Trophoblast cell (in vitro differentiated cells and primary cell): ENCODE results near the gene SLC23A2.

Experiments used
- DNase-seq, 2 donors: peaks; one replicate each; pipeline ENCODE4 v3.0.0-alpha.2; 2016
- H2AFZ ChIP-seq: 2 replicates; pipeline ENCODE4 v1.6.1; 2013; ENCODE audit warnings: low read length, moderate library complexity, mild to moderate bottlenecking; ENCODE audit not compliant: insufficient read depth, poor library complexity
- H2AK5ac ChIP-seq: 2 replicates; pipeline ENCODE4 v1.6.1; 2013; ENCODE audit warnings: mild to moderate bottlenecking, low read length
- H2BK120ac ChIP-seq: 2 replicates; pipeline ENCODE4 v1.6.1; 2013; ENCODE audit warnings: low read length, mild to moderate bottlenecking, moderate library complexity; ENCODE audit not compliant: insufficient read depth, poor library complexity
- H2BK12ac ChIP-seq: 2 replicates; pipeline ENCODE4 v1.6.1; 2013; ENCODE audit warnings: mild to moderate bottlenecking, low read length, moderate library complexity
- H2BK5ac ChIP-seq: 2 replicates; pipeline ENCODE4 v1.6.1; 2013; ENCODE audit warnings: low read length, low read depth, moderate library complexity, mild to moderate bottlenecking; ENCODE audit not compliant: poor library complexity
- H3K14ac ChIP-seq: 2 replicates; pipeline ENCODE4 v1.6.1; 2013; ENCODE audit warnings: mild to moderate bottlenecking, low read length
- H3K18ac ChIP-seq: 2 replicates; pipeline ENCODE4 v1.6.1; 2013; ENCODE audit warnings: mild to moderate bottlenecking, low read length
- H3K23ac ChIP-seq: 2 replicates; pipeline ENCODE4 v1.6.1; 2013; ENCODE audit warnings: low read length
- H3K27ac ChIP-seq: 2 replicates; pipeline ENCODE4 v1.5.1; 2013; ENCODE audit warnings: low read depth, mild to moderate bottlenecking, inconsistent platforms, low read length, moderate library complexity
- H3K27me3 ChIP-seq: 2 replicates; pipeline ENCODE4 v1.6.1; 2013; ENCODE audit warnings: inconsistent platforms, mild to moderate bottlenecking, low read length, moderate library complexity; ENCODE audit not compliant: insufficient read depth
- H3K36me3 ChIP-seq, 2 experiments: 1 replicate in 1 of 2; 2 replicates in 1 of 2; pipeline ENCODE4 v1.6.1; 2013; ENCODE audit warnings: low read length in 2 of 2, mild to moderate bottlenecking in 2 of 2, moderate library complexity in 1 of 2; ENCODE audit not compliant: insufficient read depth in 2 of 2, control insufficient read depth in 1 of 2
- H3K4ac ChIP-seq: 2 replicates; pipeline ENCODE4 v1.6.1; 2013; ENCODE audit warnings: low read depth, mild to moderate bottlenecking, low read length, moderate library complexity
- H3K4me1 ChIP-seq, 2 experiments: 1 replicate in 1 of 2; 2 replicates in 1 of 2; pipeline ENCODE4 v1.6.1; 2013; ENCODE audit warnings: low read length in 2 of 2, mild to moderate bottlenecking in 2 of 2, moderate library complexity in 1 of 2; ENCODE audit not compliant: insufficient read depth in 2 of 2, control insufficient read depth in 1 of 2
- H3K4me2 ChIP-seq: 2 replicates; pipeline ENCODE4 v1.6.1; 2013; ENCODE audit warnings: inconsistent platforms, mild to moderate bottlenecking, low read length, moderate library complexity
- H3K4me3 ChIP-seq: 2 replicates; pipeline ENCODE4 v1.5.1; 2013; ENCODE audit warnings: mild to moderate bottlenecking, low read depth, low read length, inconsistent platforms
- H3K79me1 ChIP-seq: one replicate; pipeline ENCODE4 v1.6.1; 2013; ENCODE audit warnings: low read length
- H3K79me2 ChIP-seq: 2 replicates; pipeline ENCODE4 v1.6.1; 2013; ENCODE audit warnings: low read length, mild to moderate bottlenecking; ENCODE audit not compliant: control insufficient read depth, insufficient read depth, poor library complexity
- H3K9ac ChIP-seq: 2 replicates; pipeline ENCODE4 v1.6.1; 2013; ENCODE audit warnings: mild to moderate bottlenecking, low read length
- H3K9me3 ChIP-seq: 2 replicates; pipeline ENCODE4 v1.6.1; 2013; ENCODE audit warnings: low read depth, mild to moderate bottlenecking, control low read depth, inconsistent platforms, low read length; ENCODE audit not compliant: insufficient read depth
- H4K12ac ChIP-seq: 2 replicates; pipeline ENCODE4 v1.6.1; 2013; ENCODE audit warnings: low read depth, mild to moderate bottlenecking, low read length, moderate library complexity
- H4K8ac ChIP-seq: 2 replicates; pipeline ENCODE4 v1.6.1; 2013; ENCODE audit warnings: low read depth, mild to moderate bottlenecking, low read length, moderate library complexity
- H4K91ac ChIP-seq: one replicate; pipeline ENCODE4 v1.6.1; 2013; ENCODE audit warnings: low read depth, mild to moderate bottlenecking, low read length, moderate library complexity
- WGBS: extraction: QIAGEN DNeasy Blood & Tissue Kit; methylation state at CpG from one replicate; pipeline ENCODE4 v1.1.7; 2013; ENCODE audit warnings: missing lambda C conversion rate; ENCODE audit not compliant: insufficient read length, insufficient coverage; ENCODE audit errors: extremely low coverage; 5-methylcytosine and 5-hydroxymethylcytosine counted together

Gene SLC23A2

GRCh38 chr20:4876731-4877130 is 124.6 kb downstream of the SLC23A2 start:
- Histone ChIP-seq H2AK5ac (no peak overlapping the region), H4K12ac (no peak overlapping the region), H3K4ac (no peak overlapping the region)

DNA sequence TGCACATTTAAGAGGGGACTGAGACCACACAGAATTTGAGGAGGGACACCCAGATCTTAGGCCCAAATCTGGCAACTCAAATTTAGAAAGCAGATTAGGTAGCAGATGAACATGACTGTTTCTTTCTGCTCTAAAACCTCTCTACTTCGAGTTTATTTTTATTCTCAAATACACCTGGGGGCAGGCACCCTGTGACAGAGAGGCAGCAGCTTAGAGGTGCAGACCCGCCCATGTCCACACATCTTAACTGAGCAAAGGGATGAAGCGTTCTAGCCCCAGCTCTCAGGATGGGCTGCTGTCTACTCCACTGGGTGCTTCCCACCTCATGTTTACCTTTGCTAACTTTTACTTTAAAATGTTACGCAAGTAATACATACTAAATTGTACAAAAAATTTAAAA is 125.0 kb downstream of the SLC23A2 start:
- DNase-seq: no peak

More at GRCh38 chr20:4876731-4877130, 124.6 kb downstream of the SLC23A2 start:
- no peak overlapping the region for H3K27ac ChIP-seq
- no peak for DNase-seq
- peaks cover 4 to 20% of the 10 kb centered on the region in 2 experiments for H3K36me3 ChIP-seq
- H3K9ac ChIP-seq: no peak overlapping the region
- no peaks in the 10 kb centered on the region for H3K4me1 ChIP-seq
- peaks cover 1% of the 10 kb centered on the region for H3K9me3 ChIP-seq
- H4K8ac ChIP-seq: no peak overlapping the region
- no peaks in the 10 kb centered on the region for H3K79me2 ChIP-seq
- H3K4me3 ChIP-seq: no peak overlapping the region
- no peak overlapping the region for H3K23ac ChIP-seq
- no peak overlapping the region for H2BK12ac ChIP-seq
- no CpG with 5 or more reads among the region's 5 CpGs for WGBS
- H2BK120ac ChIP-seq: no peak overlapping the region
- H3K14ac ChIP-seq: no peak overlapping the region
- no peak overlapping the region for H3K4me2 ChIP-seq
- H3K27me3 ChIP-seq: no peaks in the 10 kb centered on the region
- no peak overlapping the region for H3K18ac ChIP-seq
- no peak overlapping the region for H2BK5ac ChIP-seq
- H4K91ac ChIP-seq: no peak overlapping the region
- H3K79me1 ChIP-seq: no peaks in the 10 kb centered on the region
- no peak overlapping the region for H2AFZ ChIP-seq

DNA sequence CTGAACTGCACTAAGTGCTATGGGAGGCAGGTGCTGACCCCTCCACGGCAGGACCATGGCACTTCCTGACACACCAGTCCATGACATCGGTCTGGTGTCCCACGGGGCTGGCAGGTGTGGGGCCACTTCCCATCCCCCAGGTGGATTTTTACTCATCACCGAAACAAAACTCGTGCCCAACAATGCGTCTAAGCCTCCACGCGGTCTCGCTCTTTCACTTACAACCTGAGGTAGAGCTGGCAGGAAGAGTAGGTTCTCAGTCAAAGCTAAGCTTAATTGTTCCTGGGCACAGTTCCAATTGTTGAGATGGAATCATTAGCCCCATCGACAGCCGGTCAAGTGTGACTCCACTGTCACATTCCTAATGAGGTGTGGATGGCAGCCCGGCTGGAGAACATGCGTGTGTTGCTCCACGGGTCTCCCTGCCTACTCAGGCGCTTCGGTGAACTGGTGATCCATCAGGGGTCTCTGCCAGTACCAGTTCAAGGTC is 125.7 kb downstream of the SLC23A2 start:
- Histone ChIP-seq H2AK5ac (no peak overlapping the region), H2BK120ac (no peak overlapping the region), H3K79me2 (no peaks in the 10 kb centered on the region), H3K36me3 (peaks cover 6 to 25% of the 10 kb centered on the region in 2 experiments), H4K12ac (no peak overlapping the region), H3K18ac (no peak overlapping the region), H2BK5ac (no peak overlapping the region), H2AFZ (no peak overlapping the region), H3K9me3 (peaks cover 5% of the 10 kb centered on the region), H3K27me3 (no peaks in the 10 kb centered on the region), H3K27ac (no peak overlapping the region), H3K4me2 (no peak overlapping the region), H3K9ac (no peak overlapping the region), H4K91ac (no peak overlapping the region), H3K23ac (no peak overlapping the region), H3K4me1 (no peaks in the 10 kb centered on the region), H4K8ac (no peak overlapping the region), H3K79me1 (no peaks in the 10 kb centered on the region), H2BK12ac (no peak overlapping the region), H3K14ac (no peak overlapping the region), H3K4me3 (no peak overlapping the region), H3K4ac (no peak overlapping the region)
- no CpG with 5 or more reads among the region's 16 CpGs for WGBS
- DNase-seq: no peak

More for the DNA sequence above, 125.0 kb downstream of the SLC23A2 start:
- H3K27me3 ChIP-seq: no peaks in the 10 kb centered on the region
- H2BK12ac ChIP-seq: no peak overlapping the region
- no peak overlapping the region for H4K12ac ChIP-seq
- H3K14ac ChIP-seq: no peak overlapping the region
- H2AK5ac ChIP-seq: no peak overlapping the region
- no peaks in the 10 kb centered on the region for H3K79me2 ChIP-seq
- no peaks in the 10 kb centered on the region for H3K79me1 ChIP-seq
- no peak overlapping the region for H3K4me3 ChIP-seq
- H3K4me2 ChIP-seq: no peak overlapping the region
- H3K9ac ChIP-seq: no peak overlapping the region
- no peak overlapping the region for H4K91ac ChIP-seq
- no peak overlapping the region for H3K18ac ChIP-seq
- peaks cover 4 to 23% of the 10 kb centered on the region in 2 experiments for H3K36me3 ChIP-seq
- no peak overlapping the region for H4K8ac ChIP-seq
- H2BK120ac ChIP-seq: no peak overlapping the region
- no peak overlapping the region for H2BK5ac ChIP-seq
- H3K23ac ChIP-seq: no peak overlapping the region
- no peak overlapping the region for H2AFZ ChIP-seq
- H3K4ac ChIP-seq: no peak overlapping the region
- WGBS: no CpG with 5 or more reads among the region's 4 CpGs
- no peaks in the 10 kb centered on the region for H3K4me1 ChIP-seq
- no peak overlapping the region for H3K27ac ChIP-seq
- peaks cover 4% of the 10 kb centered on the region for H3K9me3 ChIP-seq

DNA sequence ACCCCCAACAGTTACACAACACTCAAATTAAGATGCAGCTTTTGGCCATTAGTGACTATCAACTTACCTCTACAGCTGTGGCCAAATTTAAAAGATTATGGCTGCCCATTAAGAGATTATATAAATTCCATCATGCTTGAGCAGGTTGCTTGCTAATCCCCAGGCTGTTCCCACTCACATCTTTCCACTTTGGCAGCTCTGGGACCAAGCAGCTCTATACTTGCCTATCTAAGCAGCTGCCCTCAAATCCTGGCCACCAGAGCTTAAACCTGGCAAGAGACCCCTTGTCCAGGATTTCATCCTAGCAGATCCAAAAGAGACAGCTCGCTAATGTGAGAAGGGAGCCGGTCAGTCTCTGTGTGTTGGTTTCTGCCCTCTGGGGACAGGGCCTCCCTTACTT is 127.9 kb downstream of the SLC23A2 start:
- Histone ChIP-seq H2BK120ac (no peak overlapping the region), H3K79me1 (no peaks in the 10 kb centered on the region), H3K79me2 (no peaks in the 10 kb centered on the region), H3K4me3 (no peak overlapping the region), H3K27ac (no peak overlapping the region), H4K12ac (no peak overlapping the region), H3K9me3 (peaks cover 5% of the 10 kb centered on the region), H2AK5ac (no peak overlapping the region), H4K91ac (no peak overlapping the region), H3K4me2 (no peak overlapping the region), H3K9ac (no peak overlapping the region), H3K14ac (no peak overlapping the region), H3K27me3 (no peaks in the 10 kb centered on the region), H2AFZ (no peak overlapping the region), H3K4ac (no peak overlapping the region), H3K23ac (no peak overlapping the region), H2BK5ac (no peak overlapping the region), H4K8ac (no peak overlapping the region), H3K4me1 (no peaks in the 10 kb centered on the region), H3K18ac (no peak overlapping the region), H2BK12ac (no peak overlapping the region), H3K36me3 (peaks cover 8 to 30% of the 10 kb centered on the region in 2 experiments)
- DNase-seq: no peak
- no CpG with 5 or more reads among the region's 2 CpGs for WGBS
